GM10266 (cell line): ENCODE results near the gene WWC1.

Experiments
- DNase-seq: peaks from one replicate; pipeline ENCODE4 v3.0.0; 2012; ENCODE audit errors: extremely low spot score
- CTCF ChIP-seq: IDR thresholded peaks from 2 replicates; pipeline ENCODE4 v1.5.1; 2012; ENCODE audit warnings: mild to moderate bottlenecking, low read depth; ENCODE audit not compliant: control insufficient read depth, insufficient read depth; ENCODE audit errors: missing control alignments

Gene WWC1

GRCh38 chr5:168312606-168313295, 21.3 kb downstream of the WWC1 start:
- TF ChIP-seq CTCF, result no peak
- DNase-seq, result no peak

GRCh38 chr5:168313596-168314204, 22.3 kb downstream of the WWC1 start:
- no peak for DNase-seq
- no peak for TF ChIP-seq CTCF

- TF ChIP-seq CTCF, result no peak
- no peak for DNase-seq
These were observed 23.4 kb downstream of the WWC1 start for GRCh38 chr5:168314735-168315411.

GRCh38 chr5:168315416-168316138, 24.1 kb downstream of the WWC1 start:
- no peak for DNase-seq
- TF ChIP-seq CTCF, result no peak

GRCh38 chr5:168316139-168316578, 24.7 kb downstream of the WWC1 start:
- TF ChIP-seq CTCF, result no peak
- DNase-seq, result no peak

- TF ChIP-seq CTCF, result no peak
- DNase-seq, result no peak
These were observed 25.7 kb downstream of the WWC1 start for GRCh38 chr5:168317096-168317520.
